Gastroesophageal sphincter (tissue), 3 donors: Measurements from ENCODE around the gene WDR26.

Experiments used
- EP300 ChIP-seq: sonication (generic); formaldehyde crosslinking; IDR thresholded peaks from one replicate; pipeline ENCODE4 v1.6.1; 2017; ENCODE audit warnings: antibody characterized with exemption, mild to moderate bottlenecking
- POLR2A ChIP-seq, 2 donors: fragments of 450-650 bp; IDR thresholded peaks; one replicate each; pipeline ENCODE4 v1.6.1; 2017; ENCODE audit warnings: antibody characterized with exemption in 2 of 2, mild to moderate bottlenecking in 2 of 2, moderate library complexity in 1 of 2
- POLR2AphosphoS5 ChIP-seq: sonication (generic); formaldehyde crosslinking; IDR thresholded peaks from one replicate; pipeline ENCODE4 v1.6.1; 2017; ENCODE audit warnings: antibody characterized with exemption
- TF ChIP-seq, protein P1 (sequence below), 4 experiments: fragments of 200-600 bp in 2 of 4; fragments of 450-650 bp in 2 of 4; sonication (generic) in 1 of 4; IDR thresholded peaks; one replicate each; pipeline ENCODE4 v1.5.1; 2017 to 2019; ENCODE audit warnings: antibody characterized with exemption in 4 of 4, mild to moderate bottlenecking in 2 of 4, moderate library complexity in 2 of 4

DNA sequence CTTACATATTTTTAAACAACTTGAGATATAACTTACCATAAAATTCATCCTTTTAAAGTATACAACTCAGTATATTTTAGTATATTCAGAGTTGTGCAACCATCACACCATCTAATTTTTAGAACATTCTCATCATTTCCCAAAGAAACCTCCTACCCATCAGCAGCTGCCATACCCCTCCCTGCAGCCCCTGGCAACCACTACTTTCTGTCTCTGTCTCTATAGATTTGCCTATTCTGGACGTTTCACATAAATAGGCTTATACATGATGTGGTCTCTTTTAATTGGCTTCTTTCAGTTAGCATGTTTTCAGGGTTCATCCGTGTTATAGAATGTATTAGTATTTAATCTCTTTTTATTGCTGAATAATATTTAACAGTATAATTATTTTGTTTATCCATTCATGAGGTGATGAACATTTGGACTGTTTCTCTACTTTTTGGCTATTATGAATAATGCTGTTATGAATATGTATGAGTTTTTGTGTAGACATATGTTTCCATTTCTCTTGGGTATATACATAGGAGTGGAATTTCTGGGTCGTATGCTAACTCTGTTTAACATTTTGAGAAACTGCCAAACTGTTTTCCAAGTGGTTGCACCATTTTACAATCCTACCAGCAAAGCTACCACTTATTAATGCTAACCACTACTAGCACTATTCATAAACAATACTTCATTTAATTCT, 29.5 kb downstream of the WDR26 start:
- TF ChIP-seq, protein P1, sequence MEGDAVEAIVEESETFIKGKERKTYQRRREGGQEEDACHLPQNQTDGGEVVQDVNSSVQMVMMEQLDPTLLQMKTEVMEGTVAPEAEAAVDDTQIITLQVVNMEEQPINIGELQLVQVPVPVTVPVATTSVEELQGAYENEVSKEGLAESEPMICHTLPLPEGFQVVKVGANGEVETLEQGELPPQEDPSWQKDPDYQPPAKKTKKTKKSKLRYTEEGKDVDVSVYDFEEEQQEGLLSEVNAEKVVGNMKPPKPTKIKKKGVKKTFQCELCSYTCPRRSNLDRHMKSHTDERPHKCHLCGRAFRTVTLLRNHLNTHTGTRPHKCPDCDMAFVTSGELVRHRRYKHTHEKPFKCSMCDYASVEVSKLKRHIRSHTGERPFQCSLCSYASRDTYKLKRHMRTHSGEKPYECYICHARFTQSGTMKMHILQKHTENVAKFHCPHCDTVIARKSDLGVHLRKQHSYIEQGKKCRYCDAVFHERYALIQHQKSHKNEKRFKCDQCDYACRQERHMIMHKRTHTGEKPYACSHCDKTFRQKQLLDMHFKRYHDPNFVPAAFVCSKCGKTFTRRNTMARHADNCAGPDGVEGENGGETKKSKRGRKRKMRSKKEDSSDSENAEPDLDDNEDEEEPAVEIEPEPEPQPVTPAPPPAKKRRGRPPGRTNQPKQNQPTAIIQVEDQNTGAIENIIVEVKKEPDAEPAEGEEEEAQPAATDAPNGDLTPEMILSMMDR (IDR thresholded peaks at IDR 0.05): no peak
- no peak for TF ChIP-seq POLR2AphosphoS5
- TF ChIP-seq POLR2A (IDR thresholded peaks at IDR 0.05): no peak
- no peak for TF ChIP-seq EP300
